Stomach (tissue), 4 donors: ENCODE results near the gene SLC49A4.

Experiments
- POLR2AphosphoS5 ChIP-seq, 3 donors: sonication (generic); formaldehyde crosslinking; IDR thresholded peaks; one replicate each; pipeline ENCODE4 v1.6.1; 2016; ENCODE audit warnings: antibody characterized with exemption in 3 of 3
- TF ChIP-seq, protein P1 (sequence below), 7 experiments: fragments of 450-650 bp in 4 of 7; fragments of 200-600 bp in 3 of 7; sonication (generic) in 3 of 7; IDR thresholded peaks; one replicate each; pipeline ENCODE4 v1.5.1; 2016 to 2019; ENCODE audit warnings: antibody characterized with exemption in 7 of 7, control low read depth in 2 of 7, mild to moderate bottlenecking in 1 of 7

- TF ChIP-seq, protein P1, sequence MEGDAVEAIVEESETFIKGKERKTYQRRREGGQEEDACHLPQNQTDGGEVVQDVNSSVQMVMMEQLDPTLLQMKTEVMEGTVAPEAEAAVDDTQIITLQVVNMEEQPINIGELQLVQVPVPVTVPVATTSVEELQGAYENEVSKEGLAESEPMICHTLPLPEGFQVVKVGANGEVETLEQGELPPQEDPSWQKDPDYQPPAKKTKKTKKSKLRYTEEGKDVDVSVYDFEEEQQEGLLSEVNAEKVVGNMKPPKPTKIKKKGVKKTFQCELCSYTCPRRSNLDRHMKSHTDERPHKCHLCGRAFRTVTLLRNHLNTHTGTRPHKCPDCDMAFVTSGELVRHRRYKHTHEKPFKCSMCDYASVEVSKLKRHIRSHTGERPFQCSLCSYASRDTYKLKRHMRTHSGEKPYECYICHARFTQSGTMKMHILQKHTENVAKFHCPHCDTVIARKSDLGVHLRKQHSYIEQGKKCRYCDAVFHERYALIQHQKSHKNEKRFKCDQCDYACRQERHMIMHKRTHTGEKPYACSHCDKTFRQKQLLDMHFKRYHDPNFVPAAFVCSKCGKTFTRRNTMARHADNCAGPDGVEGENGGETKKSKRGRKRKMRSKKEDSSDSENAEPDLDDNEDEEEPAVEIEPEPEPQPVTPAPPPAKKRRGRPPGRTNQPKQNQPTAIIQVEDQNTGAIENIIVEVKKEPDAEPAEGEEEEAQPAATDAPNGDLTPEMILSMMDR (IDR thresholded peaks at IDR 0.05), result no peak
- no peak for TF ChIP-seq POLR2AphosphoS5 (IDR thresholded peaks at IDR 0.05)
Measured at GRCh38 chr3:122926322-122926721, 131.5 kb downstream of the SLC49A4 start.
